NB4 (cell line): ENCODE measurements around the gene SMDT1.
"Not testable (repeated sequence)": the region's sequence is repeated elsewhere in the genome, so short reads cannot be mapped to it uniquely, and the experiment has no call there.

ENCODE experiments used
- DNase-seq: peaks from one replicate; pipeline ENCODE4 v3.0.0; 2010; ENCODE audit warnings: low read depth
- H3K4me3 ChIP-seq: one replicate; pipeline ENCODE4 v1.5.1; 2011; ENCODE audit warnings: mild to moderate bottlenecking, low read depth, low read length, moderate library complexity
- MAX ChIP-seq: IDR thresholded peaks from 2 replicates; pipeline ENCODE4 v1.6.1; 2011; ENCODE audit warnings: low read depth, low read length
- MYC ChIP-seq: IDR thresholded peaks from 2 replicates; pipeline ENCODE4 v1.6.1; 2011; ENCODE audit warnings: low read depth, low read length
- POLR2A ChIP-seq: IDR thresholded peaks from 2 replicates; pipeline ENCODE4 v1.6.1; 2011; ENCODE audit warnings: mild to moderate bottlenecking; ENCODE audit not compliant: insufficient read length; ENCODE audit errors: extremely low read depth
- TF ChIP-seq, protein P1 (sequence below): IDR thresholded peaks from one replicate; pipeline ENCODE4 v1.5.1; 2012; ENCODE audit warnings: low read depth, low read length

The SMDT1 gene

GRCh38 chr22:42090596-42091454, 11.3 kb downstream of the SMDT1 start, which contains the start of gene NDUFA6:
Gene NDUFA6, minus strand, starts transcription at chr22:42090772. Its CDS starts 28 bp downstream, at chr22:42090744.
- TF ChIP-seq MYC (0 out of 2 replicates have a peak, but pooled peaks have one; percentile 22), MAX (peak; percentile 52), POLR2A (peak; percentile 76)
- TF ChIP-seq, protein P1, sequence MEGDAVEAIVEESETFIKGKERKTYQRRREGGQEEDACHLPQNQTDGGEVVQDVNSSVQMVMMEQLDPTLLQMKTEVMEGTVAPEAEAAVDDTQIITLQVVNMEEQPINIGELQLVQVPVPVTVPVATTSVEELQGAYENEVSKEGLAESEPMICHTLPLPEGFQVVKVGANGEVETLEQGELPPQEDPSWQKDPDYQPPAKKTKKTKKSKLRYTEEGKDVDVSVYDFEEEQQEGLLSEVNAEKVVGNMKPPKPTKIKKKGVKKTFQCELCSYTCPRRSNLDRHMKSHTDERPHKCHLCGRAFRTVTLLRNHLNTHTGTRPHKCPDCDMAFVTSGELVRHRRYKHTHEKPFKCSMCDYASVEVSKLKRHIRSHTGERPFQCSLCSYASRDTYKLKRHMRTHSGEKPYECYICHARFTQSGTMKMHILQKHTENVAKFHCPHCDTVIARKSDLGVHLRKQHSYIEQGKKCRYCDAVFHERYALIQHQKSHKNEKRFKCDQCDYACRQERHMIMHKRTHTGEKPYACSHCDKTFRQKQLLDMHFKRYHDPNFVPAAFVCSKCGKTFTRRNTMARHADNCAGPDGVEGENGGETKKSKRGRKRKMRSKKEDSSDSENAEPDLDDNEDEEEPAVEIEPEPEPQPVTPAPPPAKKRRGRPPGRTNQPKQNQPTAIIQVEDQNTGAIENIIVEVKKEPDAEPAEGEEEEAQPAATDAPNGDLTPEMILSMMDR, result peak; percentile 81
- DNase-seq, result peak; percentile 99
- peak within 1 kb of the TSS; percentile 90 for H3K4me3 ChIP-seq

DNA sequence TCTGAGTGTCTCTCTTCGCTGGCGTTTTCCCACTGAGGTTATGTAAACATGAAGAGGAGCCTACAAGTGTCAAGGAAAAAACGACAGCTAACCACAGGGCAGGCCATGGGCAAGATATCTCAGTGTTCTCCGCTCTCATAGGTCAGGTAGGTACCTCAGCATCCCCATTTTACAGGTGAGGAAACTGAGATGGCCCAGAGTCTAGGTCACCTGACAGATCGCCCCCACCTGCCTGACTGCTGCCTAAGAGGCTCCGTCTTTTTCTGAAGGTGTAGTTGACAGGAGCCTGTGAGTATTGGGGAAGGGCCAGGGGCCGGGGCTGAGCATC, 11.9 kb downstream of the SMDT1 start:
- H3K4me3 ChIP-seq, result peak overlapping the region; percentile 64

DNA sequence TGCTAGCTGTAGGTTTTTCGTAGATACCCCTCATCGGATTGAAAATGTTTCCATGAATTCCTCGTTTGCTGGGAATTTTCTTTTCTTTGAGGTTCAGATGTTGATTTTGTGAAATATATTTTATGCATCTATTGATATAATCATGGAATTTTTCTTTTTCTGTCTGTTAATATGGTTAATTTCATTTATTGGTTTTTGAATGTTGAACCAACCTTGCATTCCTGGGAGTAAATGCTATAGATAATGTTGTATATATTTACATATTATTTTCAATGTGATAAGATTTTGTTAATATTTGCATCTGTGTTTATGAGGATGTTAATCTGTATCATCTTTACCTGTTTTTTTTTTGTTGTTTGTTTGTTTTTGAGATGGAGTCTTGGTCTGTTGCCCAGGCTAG, 21.7 kb downstream of the SMDT1 start:
- TF ChIP-seq MYC, result no peak
- TF ChIP-seq POLR2A, result no peak
- TF ChIP-seq, protein P1, result no peak
- no peak for TF ChIP-seq MAX
- no peak for DNase-seq
- no peak overlapping the region for H3K4me3 ChIP-seq

More for the DNA sequence above, 11.9 kb downstream of the SMDT1 start:
- TF ChIP-seq, protein P1, result no peak
- TF ChIP-seq MAX (no peak), MYC (no peak), POLR2A (no peak)
- no peak for DNase-seq

DNA sequence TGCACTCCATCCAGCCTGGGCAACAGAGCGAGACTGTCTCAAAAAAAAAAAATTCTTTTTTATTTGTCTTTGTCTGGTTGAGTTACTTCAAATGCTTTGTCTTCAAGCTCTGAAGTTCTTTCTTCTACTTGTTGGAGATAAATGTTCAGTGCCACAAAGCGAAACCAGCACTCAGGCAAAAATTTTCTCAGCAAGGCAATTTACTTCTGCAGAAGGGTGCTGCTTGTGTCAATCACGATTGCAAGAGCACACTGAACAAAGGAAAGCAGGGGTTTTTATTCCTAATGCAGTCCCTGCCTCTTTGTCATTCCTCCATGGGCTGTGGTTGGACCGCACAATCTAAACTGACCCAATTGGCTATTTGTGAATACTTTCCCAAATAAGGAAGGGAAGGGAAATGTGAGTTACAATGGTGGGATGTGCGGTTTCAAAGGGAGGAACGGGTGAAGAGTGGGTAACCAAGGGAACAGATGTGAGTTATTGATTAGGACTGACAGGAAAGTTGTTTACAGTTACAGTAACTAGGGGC, 24.9 kb downstream of the SMDT1 start:
- not testable (repeated sequence) for DNase-seq

DNA sequence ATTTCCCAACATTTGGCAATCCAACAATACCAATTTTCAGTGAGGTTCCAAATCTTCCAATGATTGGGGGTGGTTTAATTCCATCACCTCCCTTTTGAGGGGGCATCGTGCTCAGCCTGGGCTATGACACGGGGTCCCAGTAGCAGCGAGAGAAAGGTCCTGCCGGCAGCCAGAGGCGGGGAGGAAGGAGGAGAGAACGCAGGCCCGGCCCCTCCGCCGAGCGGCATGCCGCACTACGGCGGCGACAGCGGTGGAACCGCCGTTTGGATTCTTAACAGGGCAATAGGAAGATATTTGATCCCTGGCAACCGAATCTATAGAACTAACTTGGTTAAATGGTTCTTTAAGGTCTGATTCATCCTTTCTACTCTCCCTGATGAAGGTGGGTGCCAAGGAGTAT, 29.3 kb downstream of the SMDT1 start:
- no peak overlapping the region for H3K4me3 ChIP-seq
- TF ChIP-seq, protein P1, result no peak
- TF ChIP-seq MAX, result no peak
- TF ChIP-seq MYC, result no peak
- no peak for TF ChIP-seq POLR2A
- no peak for DNase-seq

More for the DNA sequence above, 24.9 kb downstream of the SMDT1 start:
- not testable (repeated sequence) for H3K4me3 ChIP-seq

GRCh38 chr22:42111798-42112197, 32.3 kb downstream of the SMDT1 start:
- no peak for DNase-seq
- H3K4me3 ChIP-seq, result no peak overlapping the region
- no peak for TF ChIP-seq MAX
- no peak for TF ChIP-seq MYC
- no peak for TF ChIP-seq POLR2A
- TF ChIP-seq, protein P1, result no peak
